Neural progenitor cell (in vitro differentiated cells): Measurements from ENCODE around the gene CAVIN4.

Source experiments
- CTCF ChIP-seq: fragments of 200-600 bp; sonication (generic); IDR thresholded peaks from 2 replicates; pipeline ENCODE4 v1.5.1; 2017; ENCODE audit warnings: antibody characterized with exemption, mild to moderate bottlenecking
- EZH2 ChIP-seq: fragments of 200-600 bp; sonication (generic); IDR thresholded peaks from 2 replicates; pipeline ENCODE4 v1.6.1; 2017; ENCODE audit warnings: antibody characterized with exemption, mild to moderate bottlenecking, moderate library complexity

- TF ChIP-seq CTCF (no peak), EZH2 (no peak)
Observed at GRCh38 chr9:100584951-100585350, 7.1 kb downstream of the CAVIN4 start.
